Kidney (tissue), 14 donors: Measurements from ENCODE around the gene CPSF7. TPM values are rescaled to one million over a fixed set of nuclear protein-coding genes. Genes with fewer than 3 reads are reported as not detected.

Experiments
- DNase-seq, 5 donors: peaks; one replicate each; pipeline ENCODE4 v3.0.0-alpha.2; 2013 to 2020
- FAIRE-seq: peaks from 2 replicates; lab custom pipeline; 2012; peaks lifted over from hg19 to GRCh38; lab: Jason Lieb, UNC
- H3K27ac ChIP-seq, 2 donors: one replicate each; pipeline ENCODE4 v1.7.0; 2013; ENCODE audit warnings: low read depth in 2 of 2, low read length in 2 of 2, inconsistent platforms in 1 of 2
- H3K27me3 ChIP-seq: one replicate; pipeline ENCODE4 v1.7.1; 2013; ENCODE audit warnings: low read length, inconsistent platforms; ENCODE audit not compliant: control insufficient read depth, insufficient read depth
- H3K36me3 ChIP-seq, 3 donors: one replicate each; pipeline versions ENCODE4 v1.7.0 to v1.7.1; 2013; ENCODE audit warnings: low read length in 3 of 3, control low read depth in 1 of 3, inconsistent platforms in 1 of 3; ENCODE audit not compliant: insufficient read depth in 3 of 3, control insufficient read depth in 2 of 3
- H3K4me1 ChIP-seq, 3 donors: one replicate each; pipeline versions ENCODE4 v1.7.0 to v1.7.1; 2013; ENCODE audit warnings: low read length in 3 of 3, inconsistent platforms in 1 of 3, low read depth in 1 of 3; ENCODE audit not compliant: control insufficient read depth in 2 of 3, insufficient read depth in 2 of 3
- H3K4me3 ChIP-seq, 3 donors: one replicate each; pipeline versions ENCODE4 v1.7.0 to v1.8.1; 2013; ENCODE audit warnings: low read length in 3 of 3, control low read depth in 1 of 3, inconsistent platforms in 1 of 3
- H3K9ac ChIP-seq, 3 donors: one replicate each; pipeline versions ENCODE4 v1.7.0 to v1.7.1; 2013; ENCODE audit warnings: low read length in 3 of 3, control low read depth in 1 of 3, inconsistent platforms in 1 of 3
- H3K9me3 ChIP-seq, 3 donors: one replicate each; pipeline versions ENCODE4 v1.7.0 to v1.7.1; 2013; ENCODE audit warnings: low read length in 3 of 3, control low read depth in 1 of 3, inconsistent platforms in 1 of 3; ENCODE audit not compliant: control insufficient read depth in 2 of 3, insufficient read depth in 1 of 3
- intact Hi-C: fragments of 100-400 bp; cut with DNase I; formaldehyde crosslinking; loops from one replicate; pipeline ENCODE4 v1.11.1; 2022
- polyA plus RNA-seq: library from polyadenylated mRNA; stranded (reverse); fragments of 350-450 nt; fragmentation: Illumina TruSeq; extraction: RNeasy Lipid Tissue Mini Kit (QIAGEN cat#74804); gene quantifications from one replicate; pipeline ENCODE4 v1.2.3, GENCODE V29; 2014; ENCODE audit warnings: low read depth, low replicate concordance; ENCODE audit not compliant: insufficient read depth
- total RNA-seq: library from RNA; stranded (reverse); fragmentation: NEBNext Ultra II Directional; extraction: Animal tissue kit (Norgen Biotek cat#: 25700); gene quantifications from one replicate; pipeline ENCODE4 v1.2.1, GENCODE V29; 2021
- TF ChIP-seq, protein P1 (sequence below): IDR thresholded peaks from 3 replicates; pipeline ENCODE4 v1.5.1; 2012; ENCODE audit warnings: mild to moderate bottlenecking, moderate library complexity, borderline replicate concordance; ENCODE audit not compliant: insufficient read depth; ENCODE audit errors: extremely low read depth
- donor health status: control.
- donor health status: control.
- donor health status: control.
- donor health status: control.
- donor health status: control.
- donor health status: DM: yes; HTN: yes; CAD: no.
- donor health status: Normal renal cell carcinoma (clear cell type).

CPSF7 gene
- total and polyA plus RNA-seq, 2 donors from 2014 or later: 28.4 to 94.5 TPM

DNA sequence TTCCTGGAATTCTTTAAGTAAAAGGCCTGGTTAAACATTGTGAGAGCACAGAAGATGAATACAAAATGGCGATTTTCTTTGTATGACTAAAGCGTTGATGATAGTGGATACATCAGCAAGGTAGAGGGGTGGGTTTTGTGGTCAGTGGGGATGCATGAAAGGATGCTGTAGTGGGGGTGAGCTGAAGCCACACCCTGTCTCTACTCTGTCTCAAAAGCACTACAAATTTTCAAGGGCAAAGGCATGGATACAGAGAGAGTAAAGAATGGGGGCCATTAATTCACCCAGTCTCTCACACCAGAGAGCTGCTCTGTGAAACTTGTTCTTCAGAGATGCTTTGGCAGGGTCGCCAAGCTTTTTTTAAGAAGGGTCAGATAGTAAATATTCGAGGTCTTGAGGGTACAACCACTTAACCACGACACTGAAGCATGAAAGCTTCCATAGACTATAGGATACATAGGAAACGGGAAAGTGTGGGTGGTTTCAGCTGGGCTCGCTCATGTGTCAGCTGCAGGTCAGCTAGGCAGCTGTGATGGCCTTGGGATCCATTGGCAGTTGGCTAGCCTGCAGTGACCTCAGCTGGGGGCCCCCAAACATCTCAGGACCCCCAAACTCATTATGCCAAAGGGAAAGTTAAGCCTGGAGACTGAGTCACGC is 59.3 kb downstream of the CPSF7 start:
- TF ChIP-seq, protein P1, sequence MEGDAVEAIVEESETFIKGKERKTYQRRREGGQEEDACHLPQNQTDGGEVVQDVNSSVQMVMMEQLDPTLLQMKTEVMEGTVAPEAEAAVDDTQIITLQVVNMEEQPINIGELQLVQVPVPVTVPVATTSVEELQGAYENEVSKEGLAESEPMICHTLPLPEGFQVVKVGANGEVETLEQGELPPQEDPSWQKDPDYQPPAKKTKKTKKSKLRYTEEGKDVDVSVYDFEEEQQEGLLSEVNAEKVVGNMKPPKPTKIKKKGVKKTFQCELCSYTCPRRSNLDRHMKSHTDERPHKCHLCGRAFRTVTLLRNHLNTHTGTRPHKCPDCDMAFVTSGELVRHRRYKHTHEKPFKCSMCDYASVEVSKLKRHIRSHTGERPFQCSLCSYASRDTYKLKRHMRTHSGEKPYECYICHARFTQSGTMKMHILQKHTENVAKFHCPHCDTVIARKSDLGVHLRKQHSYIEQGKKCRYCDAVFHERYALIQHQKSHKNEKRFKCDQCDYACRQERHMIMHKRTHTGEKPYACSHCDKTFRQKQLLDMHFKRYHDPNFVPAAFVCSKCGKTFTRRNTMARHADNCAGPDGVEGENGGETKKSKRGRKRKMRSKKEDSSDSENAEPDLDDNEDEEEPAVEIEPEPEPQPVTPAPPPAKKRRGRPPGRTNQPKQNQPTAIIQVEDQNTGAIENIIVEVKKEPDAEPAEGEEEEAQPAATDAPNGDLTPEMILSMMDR: no peak
- intact Hi-C loops: no loop called here
- FAIRE-seq: no peak

GRCh38 chr11:61369372-61370348 is 60.1 kb downstream of the CPSF7 start:
- H3K9me3 ChIP-seq: no peaks in the 10 kb centered on the region
- H3K9ac ChIP-seq: no peak overlapping the region
- TF ChIP-seq, protein P1: no peak
- no peak overlapping the region for H3K4me3 ChIP-seq
- peaks cover 0 to 5% (median 5%) of the 10 kb centered on the region in 3 donors for H3K4me1 ChIP-seq
- peak in 1 of 5 donors; percentile 91 for DNase-seq
- intact Hi-C loops: no loop called here
- no peak for FAIRE-seq
- H3K27me3 ChIP-seq: no peaks in the 10 kb centered on the region
- H3K36me3 ChIP-seq: peaks cover 10 to 36% (median 13%) of the 10 kb centered on the region in 3 donors
- no peak overlapping the region for H3K27ac ChIP-seq

More for the DNA sequence above, 59.3 kb downstream of the CPSF7 start:
- Histone ChIP-seq H3K4me1 (peaks cover 0 to 5% (median 5%) of the 10 kb centered on the region in 3 donors), H3K36me3 (peaks cover 10 to 35% (median 13%) of the 10 kb centered on the region in 3 donors), H3K27ac (no peak overlapping the region), H3K9me3 (no peaks in the 10 kb centered on the region), H3K9ac (no peak overlapping the region), H3K27me3 (no peaks in the 10 kb centered on the region), H3K4me3 (no peak overlapping the region)
- DNase-seq: no peak

DNA sequence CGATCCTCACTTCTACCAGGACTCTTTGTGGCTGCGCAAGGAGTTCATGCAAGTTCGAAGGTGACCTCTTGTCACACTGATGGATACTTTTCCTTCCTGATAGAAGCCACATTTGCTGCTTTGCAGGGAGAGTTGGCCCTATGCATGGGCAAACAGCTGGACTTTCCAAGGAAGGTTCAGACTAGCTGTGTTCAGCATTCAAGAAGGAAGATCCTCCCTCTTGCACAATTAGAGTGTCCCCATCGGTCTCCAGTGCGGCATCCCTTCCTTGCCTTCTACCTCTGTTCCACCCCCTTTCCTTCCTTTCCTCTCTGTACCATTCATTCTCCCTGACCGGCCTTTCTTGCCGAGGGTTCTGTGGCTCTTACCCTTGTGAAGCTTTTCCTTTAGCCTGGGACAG is 61.1 kb downstream of the CPSF7 start:
- H3K4me1 ChIP-seq: peaks cover 0 to 5% (median 5%) of the 10 kb centered on the region in 3 donors
- intact Hi-C loops: no loop called here
- no peak overlapping the region for H3K4me3 ChIP-seq
- TF ChIP-seq, protein P1: no peak
- no peak overlapping the region for H3K27ac ChIP-seq
- DNase-seq (no peak), FAIRE-seq (no peak)
- H3K36me3 ChIP-seq: peaks cover 10 to 43% (median 16%) of the 10 kb centered on the region in 3 donors
- H3K27me3 ChIP-seq: no peaks in the 10 kb centered on the region
- no peaks in the 10 kb centered on the region for H3K9me3 ChIP-seq
- H3K9ac ChIP-seq: no peak overlapping the region
